GM12878 (cell line): ENCODE results near the gene TM9SF4. TPM values are rescaled to one million over a fixed set of nuclear protein-coding genes. Genes with fewer than 3 reads are reported as not detected.
A peak's percentile ranks its signal among the peaks of the same experiment; 100 is the strongest.

ENCODE experiments used
- ATAC-seq: fragments of 200-7000 bp; cut with Tn5 transposase; 3 replicates; pipeline ENCODE4 v1.9.1; 2020; ENCODE audit warnings: mild to moderate bottlenecking, moderate library complexity
- BruUV-seq: library from RNA; stranded (reverse); fragments of 400-500 nt; replicated peaks from 2 replicates; lab custom pipeline; 2021; lab: Mats Ljungman, UMichigan
- CTCF ChIA-PET: fragments of 300-600 bp; sonication (Branson Sonifier 250); formaldehyde crosslinking; extraction: SDS; loops from one replicate; lab custom pipeline; 2021; ENCODE audit warnings: inconsistent platforms; lab: Yijun Ruan, JAX
- POLR2A ChIA-PET: fragments of 350-600 bp; formaldehyde crosslinking; extraction: SDS; loops from one replicate; lab custom pipeline; 2021; ENCODE audit warnings: inconsistent platforms; lab: Charles Lee
- RAD21 ChIA-PET: fragments of 300-600 bp; sonication (Branson Sonifier 250); formaldehyde crosslinking; loops from one replicate; lab custom pipeline; 2023; ENCODE audit warnings: antibody characterized with exemption; ENCODE audit not compliant: unreplicated experiment; lab: Charles Lee
- SMC1A ChIA-PET: fragments of 300-600 bp; sonication (Branson Sonifier 250); formaldehyde crosslinking; loops from one replicate; lab custom pipeline; 2023; ENCODE audit not compliant: unreplicated experiment, uncharacterized antibody; lab: Charles Lee
- DNase-seq: peaks from one replicate; pipeline ENCODE4 v3.0.0-alpha.2; 2011; ENCODE audit warnings: low read depth, low spot score
- FAIRE-seq: peaks from 3 replicates; lab custom pipeline; 2011; peaks lifted over from hg19 to GRCh38; lab: Jason Lieb, UNC
- H2AFZ ChIP-seq: 2 replicates; pipeline ENCODE4 v1.6.0; 2011; ENCODE audit warnings: low read depth, low read length, control low read depth; ENCODE audit not compliant: control insufficient read depth
- H3K27ac ChIP-seq: 2 replicates; pipeline ENCODE4 v1.5.1; 2011; ENCODE audit warnings: control low read depth; ENCODE audit not compliant: control insufficient read depth, insufficient read depth
- H3K27me3 ChIP-seq, 2 experiments: replicated peaks in 1 of 2; 2 replicates each; pipeline versions ENCODE4 v1.6.0 to v1.6.1; 2011; ENCODE audit warnings: low read length in 1 of 2; ENCODE audit not compliant: control insufficient read depth in 2 of 2, insufficient read depth in 2 of 2
- H3K36me3 ChIP-seq, 2 experiments: 2 replicates each; pipeline ENCODE4 v1.5.1; 2011; ENCODE audit warnings: low read length in 1 of 2; ENCODE audit not compliant: control insufficient read depth in 2 of 2, insufficient read depth in 2 of 2
- H3K4me1 ChIP-seq: 2 replicates; pipeline ENCODE4 v1.6.1; 2011; ENCODE audit warnings: mild to moderate bottlenecking, low read length, moderate library complexity, mixed read lengths; ENCODE audit not compliant: control insufficient read depth, insufficient read depth
- H3K4me2 ChIP-seq: 2 replicates; pipeline ENCODE4 v1.6.0; 2011; ENCODE audit warnings: control low read depth; ENCODE audit not compliant: control insufficient read depth, insufficient read depth
- H3K4me3 ChIP-seq: fragments of 200-600 bp; sonication (generic); 2 replicates; pipeline ENCODE4 v1.5.1; 2016
- H3K79me2 ChIP-seq: 2 replicates; pipeline ENCODE4 v1.6.0; 2011; ENCODE audit warnings: low read length; ENCODE audit not compliant: control insufficient read depth, insufficient read depth
- H3K9ac ChIP-seq: 2 replicates; pipeline ENCODE4 v1.8.0; 2011; ENCODE audit warnings: low read length, control low read depth, mixed read lengths; ENCODE audit not compliant: control insufficient read depth, insufficient read depth
- H3K9me3 ChIP-seq: replicated peaks from 3 replicates; pipeline ENCODE4 v1.5.1; 2011; ENCODE audit warnings: mild to moderate bottlenecking, low read length; ENCODE audit not compliant: control insufficient read depth, insufficient read depth
- H4K20me1 ChIP-seq: 2 replicates; pipeline ENCODE4 v1.6.0; 2011; ENCODE audit not compliant: control insufficient read depth, insufficient read depth
- BACH1 ChIP-seq: fragments of 450-650 bp; IDR thresholded peaks from 2 replicates; pipeline ENCODE4 v1.6.1; 2017; ENCODE audit warnings: mild to moderate bottlenecking, borderline replicate concordance
- KAT2A ChIP-seq: conservative IDR thresholded peaks from 2 replicates; pipeline ENCODE4 v1.6.1; 2011; ENCODE audit warnings: low read depth, low read length; ENCODE audit not compliant: control insufficient read depth
- MEF2B ChIP-seq: fragments of 450-650 bp; IDR thresholded peaks from 2 replicates; pipeline ENCODE4 v1.6.1; 2018; ENCODE audit warnings: mild to moderate bottlenecking, moderate library complexity; ENCODE audit not compliant: partially characterized antibody, poor library complexity, severe bottlenecking
- NRF1 ChIP-seq: conservative IDR thresholded peaks from 2 replicates; pipeline ENCODE4 v1.6.1; 2011; ENCODE audit warnings: mild to moderate bottlenecking, low read depth, low read length, improper control_type of control experiment
- RBBP5 ChIP-seq: fragments of 200-600 bp; sonication (generic); conservative IDR thresholded peaks from 2 replicates; pipeline ENCODE4 v1.6.1; 2016
- SIX5 ChIP-seq: IDR thresholded peaks from 2 replicates; pipeline ENCODE4 v1.6.1; 2011; ENCODE audit warnings: mild to moderate bottlenecking, low read depth, low read length, moderate library complexity; ENCODE audit not compliant: severe bottlenecking
- SREBF1 ChIP-seq: IDR thresholded peaks from 2 replicates; pipeline ENCODE4 v1.6.1; 2012; ENCODE audit warnings: mild to moderate bottlenecking, low read length
- TBL1XR1 ChIP-seq: IDR thresholded peaks from 2 replicates; pipeline ENCODE4 v1.6.1; 2012; ENCODE audit warnings: low read depth, low read length, improper control_type of control experiment
- YY1 ChIP-seq: IDR thresholded peaks from 2 replicates; pipeline ENCODE4 v1.6.1; 2011; ENCODE audit warnings: low read depth, mild to moderate bottlenecking, low read length
- ZNF384 ChIP-seq: IDR thresholded peaks from 2 replicates; pipeline ENCODE4 v1.6.1; 2012; ENCODE audit warnings: low read depth, mild to moderate bottlenecking, low read length, improper control_type of control experiment, borderline replicate concordance
- WGBS: methylation state at CpG from one replicate; pipeline ENCODE4 v1.1.6; 2016; ENCODE audit warnings: low lambda C conversion rate; ENCODE audit not compliant: insufficient replicate concordance, insufficient coverage; ENCODE audit errors: missing lambda C conversion rate; 5-methylcytosine and 5-hydroxymethylcytosine counted together
- in situ Hi-C: fragments of 300-500 bp; cut with MboI; formaldehyde crosslinking; loops from 9 replicates; pipeline ENCODE4 v1.14.3; 2018; ENCODE audit warnings: mixed read lengths
- intact Hi-C: fragments of 100-400 bp; cut with micrococcal nuclease; formaldehyde crosslinking; loops from one replicate; pipeline ENCODE4 v1.14.2; 2022; ENCODE audit not compliant: unreplicated experiment
- polyA plus RNA-seq, 11 experiments: library from polyadenylated mRNA; depleted of rRNA in 4 of 11; unstranded in 6 of 11; stranded (reverse) in 5 of 11; fragments of >200 nt; fragmentation: Nextera tagmentation in 4 of 11; fragmentation: Illumina TruSeq in 1 of 11; extraction: Ambion mirVana in 4 of 11; extraction: Trizol in 1 of 11; gene quantifications; 1 replicate in 1 of 11; 2 replicates in 10 of 11; pipeline versions ENCODE4 v1.2.1 to v1.2.3, GENCODE V29; 2011 to 2016; ENCODE audit warnings: inconsistent platforms in 2 of 11, missing spikeins in 2 of 11, low read depth in 1 of 11
- total RNA-seq, 4 experiments: library from RNA; depleted of rRNA in 3 of 4; stranded (reverse); fragments of >200 nt in 3 of 4; fragmentation: Illumina TruSeq in 1 of 4; extraction: Trizol in 1 of 4; gene quantifications; 2 replicates each; pipeline versions ENCODE4 v1.2.1 to v1.2.3, GENCODE V29; 2013 to 2021
- TF ChIP-seq, protein P1 (sequence below): IDR thresholded peaks from 2 replicates; pipeline ENCODE4 v1.6.1; 2012; ENCODE audit warnings: improper control_type of control experiment, low read depth, low read length; ENCODE audit not compliant: insufficient replicate concordance

The TM9SF4 gene
- total and polyA plus RNA-seq, 10 of the 15 experiments (the other 5 are each of a cell fraction or from before 2014, with no cell fraction given), result 8.5 to 47.8 (median 24.3) TPM

DNA sequence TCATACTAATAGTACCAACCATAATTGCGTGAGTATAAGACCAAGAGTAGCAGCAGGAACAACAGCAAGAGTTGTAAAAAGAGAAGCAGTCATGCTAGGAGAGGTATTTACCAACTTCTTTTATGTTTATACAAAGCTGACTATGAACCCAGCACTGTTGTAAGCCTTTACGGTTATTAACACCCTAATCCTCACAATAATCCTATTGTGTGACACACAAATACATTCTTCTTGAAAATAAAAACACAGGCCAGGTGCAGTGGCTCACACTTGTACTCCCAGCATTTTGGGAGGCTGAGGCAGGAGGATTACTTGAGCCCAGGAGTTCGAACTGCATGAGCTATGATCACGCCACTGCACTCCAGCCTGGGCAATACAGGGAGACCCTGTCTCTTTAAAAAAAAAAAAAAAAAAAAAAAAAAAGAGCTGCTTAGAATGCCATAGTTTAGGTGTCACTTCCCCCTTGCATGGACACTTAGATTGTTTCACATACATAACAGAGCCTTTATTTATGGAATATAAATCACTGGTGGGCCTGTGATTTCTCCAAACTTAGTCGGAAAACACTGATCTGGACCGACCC, 37.3 kb upstream of the TM9SF4 start:
- no peak for DNase-seq
- Histone ChIP-seq H3K9ac (no peak overlapping the region), H3K4me3 (no peak overlapping the region), H2AFZ (no peak overlapping the region), H3K9me3 (no peaks in the 10 kb centered on the region), H3K27ac (no peak overlapping the region), H3K27me3 (no peaks in the 10 kb centered on the region), H3K4me2 (no peak overlapping the region), H3K79me2 (no peaks in the 10 kb centered on the region), H3K4me1 (peaks cover 23% of the 10 kb centered on the region), H3K36me3 (no peaks in the 10 kb centered on the region), H4K20me1 (no peaks in the 10 kb centered on the region)
- ChIA-PET SMC1A (interaction anchor here (0.6 to 2.1 kb wide), 10 partner anchors 9 to 41 kb away, joined by 3 to 8 read pairs (median 4); no protein-coding TSS in a partner anchor), POLR2A (interaction anchor here (0.6 kb wide), 1 partner anchor 311 kb away, joined by 3 read pairs; no protein-coding TSS in a partner anchor), CTCF (interaction anchor here (1.0 to 4.9 kb wide), 4 partner anchors 19 to 41 kb away, joined by 4 to 21 read pairs (median 8); no protein-coding TSS in a partner anchor), RAD21 (interaction anchor here (1.1 to 1.7 kb wide), 3 partner anchors 19 to 121 kb away, joined by 3 to 6 read pairs (median 4); partner anchors contain the start of gene PDRG1)
- in situ Hi-C loops (no loop called here), intact Hi-C loops (no loop called here)
- no peak for ATAC-seq
- no peak for FAIRE-seq
- BruUV-seq, result no TSS peak
- no peak for TF ChIP-seq YY1
- TF ChIP-seq ZNF384, result peak; percentile 64
- WGBS, result 63% methylated on average over 6 of the region's 6 CpGs

DNA sequence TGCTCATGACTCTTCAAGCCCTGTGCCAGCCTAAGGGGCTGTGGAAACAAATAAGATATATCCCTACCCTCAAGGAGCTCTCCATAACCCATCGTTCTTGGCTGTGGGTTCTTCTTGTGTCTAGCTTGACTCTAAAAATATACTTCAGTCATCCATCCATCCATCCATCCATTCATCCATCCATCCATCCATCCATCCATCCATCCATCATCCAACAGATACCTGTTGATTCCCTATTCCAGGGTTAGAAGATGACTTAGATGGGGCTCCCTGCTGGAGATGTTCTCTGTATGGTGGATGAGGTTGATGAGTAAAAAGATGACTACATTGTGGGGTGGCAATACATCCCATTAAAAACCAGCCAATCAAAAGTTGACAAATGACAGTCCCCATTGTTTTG, 34.0 kb upstream of the TM9SF4 start:
- H3K79me2 ChIP-seq, result no peaks in the 10 kb centered on the region
- intact Hi-C loops (no loop called here), in situ Hi-C loops (no loop called here)
- BruUV-seq, result no TSS peak
- H3K4me1 ChIP-seq, result no peaks in the 10 kb centered on the region
- RAD21 ChIA-PET, result interaction anchor here (1.3 to 2.3 kb wide), 2 partner anchors 16 to 40 kb away, joined by 4 to 6 read pairs; no protein-coding TSS in a partner anchor
- SMC1A ChIA-PET, result interaction anchor here (1.0 to 1.7 kb wide), 2 partner anchors 10 to 16 kb away, joined by 3 to 6 read pairs; no protein-coding TSS in a partner anchor
- WGBS, result 89% methylated on average over 1 of the region's 1 CpG
- no peak overlapping the region for H3K4me2 ChIP-seq
- POLR2A ChIA-PET, result interaction anchor here (1.0 kb wide), 1 partner anchor 11 kb away, joined by 3 read pairs; no protein-coding TSS in a partner anchor
- no peaks in the 10 kb centered on the region for H4K20me1 ChIP-seq
- no peaks in the 10 kb centered on the region for H3K27me3 ChIP-seq
- H3K4me3 ChIP-seq, result no peak overlapping the region
- ATAC-seq (no peak), DNase-seq (no peak), FAIRE-seq (no peak)
- no peaks in the 10 kb centered on the region for H3K9me3 ChIP-seq
- no peak overlapping the region for H3K27ac ChIP-seq
- no peak overlapping the region for H3K9ac ChIP-seq
- CTCF ChIA-PET, result interaction anchor here (1.0 to 1.4 kb wide), 4 partner anchors 14 to 441 kb away, joined by 3 read pairs; no protein-coding TSS in a partner anchor
- no peak overlapping the region for H2AFZ ChIP-seq
- no peaks in the 10 kb centered on the region for H3K36me3 ChIP-seq
- TF ChIP-seq RBBP5 (no peak), MEF2B (no peak), SREBF1 (no peak), BACH1 (no peak), TBL1XR1 (no peak), KAT2A (no peak), SIX5 (no peak), NRF1 (no peak)
- TF ChIP-seq, protein P1, sequence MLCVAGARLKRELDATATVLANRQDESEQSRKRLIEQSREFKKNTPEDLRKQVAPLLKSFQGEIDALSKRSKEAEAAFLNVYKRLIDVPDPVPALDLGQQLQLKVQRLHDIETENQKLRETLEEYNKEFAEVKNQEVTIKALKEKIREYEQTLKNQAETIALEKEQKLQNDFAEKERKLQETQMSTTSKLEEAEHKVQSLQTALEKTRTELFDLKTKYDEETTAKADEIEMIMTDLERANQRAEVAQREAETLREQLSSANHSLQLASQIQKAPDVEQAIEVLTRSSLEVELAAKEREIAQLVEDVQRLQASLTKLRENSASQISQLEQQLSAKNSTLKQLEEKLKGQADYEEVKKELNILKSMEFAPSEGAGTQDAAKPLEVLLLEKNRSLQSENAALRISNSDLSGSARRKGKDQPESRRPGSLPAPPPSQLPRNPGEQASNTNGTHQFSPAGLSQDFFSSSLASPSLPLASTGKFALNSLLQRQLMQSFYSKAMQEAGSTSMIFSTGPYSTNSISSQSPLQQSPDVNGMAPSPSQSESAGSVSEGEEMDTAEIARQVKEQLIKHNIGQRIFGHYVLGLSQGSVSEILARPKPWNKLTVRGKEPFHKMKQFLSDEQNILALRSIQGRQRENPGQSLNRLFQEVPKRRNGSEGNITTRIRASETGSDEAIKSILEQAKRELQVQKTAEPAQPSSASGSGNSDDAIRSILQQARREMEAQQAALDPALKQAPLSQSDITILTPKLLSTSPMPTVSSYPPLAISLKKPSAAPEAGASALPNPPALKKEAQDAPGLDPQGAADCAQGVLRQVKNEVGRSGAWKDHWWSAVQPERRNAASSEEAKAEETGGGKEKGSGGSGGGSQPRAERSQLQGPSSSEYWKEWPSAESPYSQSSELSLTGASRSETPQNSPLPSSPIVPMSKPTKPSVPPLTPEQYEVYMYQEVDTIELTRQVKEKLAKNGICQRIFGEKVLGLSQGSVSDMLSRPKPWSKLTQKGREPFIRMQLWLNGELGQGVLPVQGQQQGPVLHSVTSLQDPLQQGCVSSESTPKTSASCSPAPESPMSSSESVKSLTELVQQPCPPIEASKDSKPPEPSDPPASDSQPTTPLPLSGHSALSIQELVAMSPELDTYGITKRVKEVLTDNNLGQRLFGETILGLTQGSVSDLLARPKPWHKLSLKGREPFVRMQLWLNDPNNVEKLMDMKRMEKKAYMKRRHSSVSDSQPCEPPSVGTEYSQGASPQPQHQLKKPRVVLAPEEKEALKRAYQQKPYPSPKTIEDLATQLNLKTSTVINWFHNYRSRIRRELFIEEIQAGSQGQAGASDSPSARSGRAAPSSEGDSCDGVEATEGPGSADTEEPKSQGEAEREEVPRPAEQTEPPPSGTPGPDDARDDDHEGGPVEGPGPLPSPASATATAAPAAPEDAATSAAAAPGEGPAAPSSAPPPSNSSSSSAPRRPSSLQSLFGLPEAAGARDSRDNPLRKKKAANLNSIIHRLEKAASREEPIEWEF, result no peak
